ENCODE results near the gene ALCAM. TPM values are rescaled to one million over a fixed set of nuclear protein-coding genes. Genes with fewer than 3 reads are reported as not detected.

Gene ALCAM
- total RNA-seq, 1 donor from 2014 or later, result 67.6 TPM

DNA sequence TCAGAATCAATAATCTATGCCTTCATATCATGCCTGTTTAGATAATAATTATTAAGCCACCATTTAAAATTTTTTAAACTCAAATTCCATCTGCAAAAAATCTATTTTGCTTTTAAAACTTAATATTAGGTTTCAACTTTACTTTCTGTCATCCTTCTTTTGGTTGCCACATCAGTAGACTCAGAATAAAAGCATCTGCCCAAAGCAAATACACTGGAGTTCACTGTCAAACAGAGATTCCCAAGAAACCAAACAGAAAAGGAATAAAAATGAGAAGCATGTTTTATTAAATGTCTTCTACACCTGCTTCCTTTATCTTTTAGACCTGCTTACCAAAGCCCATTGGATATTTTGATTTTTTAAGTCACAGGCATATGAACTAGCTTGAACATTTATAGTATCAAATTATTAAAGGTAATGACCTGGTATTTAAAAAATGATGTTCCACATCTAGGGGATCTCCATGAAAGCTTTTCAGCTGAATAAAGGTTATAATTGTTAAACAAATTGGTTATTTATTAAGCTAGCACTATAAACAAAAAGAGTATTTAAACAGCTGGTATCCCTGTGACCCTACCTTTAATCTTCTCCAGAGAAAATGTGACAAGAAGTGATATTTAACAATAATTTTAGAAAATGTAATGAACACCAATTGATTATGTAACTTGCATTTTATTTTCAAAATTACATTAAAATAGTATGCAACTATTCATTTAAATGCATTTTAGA lies 62.5 kb downstream of the ALCAM start:
- no peak for DNase-seq (ENCODE audit: low spot score)

DNA sequence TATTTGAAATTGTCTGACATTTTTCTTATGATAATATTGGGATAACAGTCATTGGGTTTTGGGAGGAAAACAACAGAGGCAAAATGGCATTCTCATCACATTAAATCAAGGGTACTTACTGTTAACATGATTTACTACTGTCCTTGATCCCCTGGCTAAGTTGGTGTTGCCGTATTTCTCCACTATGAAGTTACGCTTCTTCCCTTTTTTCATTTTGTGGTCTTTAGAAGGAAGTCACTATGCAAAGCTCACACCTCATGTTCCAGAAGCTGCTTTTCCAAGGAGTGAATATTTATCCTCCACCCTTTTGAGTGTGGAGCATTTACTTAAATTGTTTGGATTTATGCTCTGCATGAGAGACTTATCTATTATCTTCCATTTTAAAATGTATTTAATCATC lies 63.7 kb downstream of the ALCAM start:
- no peak for DNase-seq (ENCODE audit: low spot score)

DNA sequence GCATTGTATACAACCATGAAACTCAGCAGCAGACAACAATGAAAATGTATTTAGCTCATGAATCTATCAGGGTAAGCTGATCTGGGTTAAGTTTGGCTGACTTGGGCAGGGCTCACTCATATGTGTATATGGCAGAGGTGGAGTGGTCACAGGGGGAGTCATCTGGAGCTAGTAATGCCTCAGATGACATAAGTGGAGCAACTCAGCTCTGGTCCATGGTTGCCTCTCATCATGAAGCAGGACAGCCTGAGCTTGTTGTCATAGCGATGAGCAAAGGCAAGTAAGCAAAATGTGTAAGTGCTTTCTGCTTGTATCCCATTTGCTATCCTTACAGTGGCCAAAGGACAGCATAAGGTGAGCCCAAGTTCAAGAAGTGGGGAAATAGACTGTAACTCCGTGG lies 64.5 kb downstream of the ALCAM start:
- DNase-seq (ENCODE audit: low spot score), result no peak

DNA sequence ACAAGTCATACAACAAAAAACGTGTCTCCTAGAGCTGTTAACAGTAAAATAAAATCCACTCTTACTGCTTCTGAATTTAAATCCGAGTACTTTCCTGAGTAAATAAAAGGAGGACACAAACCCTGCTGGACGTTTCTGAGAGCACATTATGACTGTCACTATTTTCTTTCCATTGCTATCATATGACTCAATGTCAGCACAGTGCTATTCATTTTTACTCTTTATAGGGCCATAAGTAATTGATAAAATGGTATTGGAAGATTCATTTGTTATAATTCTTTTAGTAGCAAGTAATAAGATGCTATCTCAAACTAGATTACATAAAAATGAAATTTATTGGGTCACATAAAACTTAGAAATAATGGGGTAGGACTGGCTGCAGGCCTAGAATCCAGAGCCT lies 68.6 kb downstream of the ALCAM start:
- no peak for DNase-seq (ENCODE audit: low spot score)

DNA sequence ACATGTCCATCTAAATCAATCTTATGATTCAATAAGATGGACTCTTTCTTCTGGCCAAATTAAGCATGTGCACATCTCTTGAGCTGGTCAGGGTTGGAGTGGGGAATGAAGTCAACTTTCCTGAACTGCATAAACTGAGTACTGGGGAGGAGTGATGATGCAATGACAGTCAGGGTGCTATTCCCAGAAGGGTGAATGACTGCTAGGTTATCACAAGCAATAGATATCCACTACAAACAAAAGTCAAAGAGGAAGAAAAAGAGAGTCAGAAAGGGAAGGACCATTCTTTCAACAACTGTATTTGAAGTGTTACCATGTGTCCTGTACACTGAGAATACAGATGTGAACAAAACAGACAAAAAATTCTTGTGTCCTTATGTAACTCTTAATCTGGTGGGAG lies 70.0 kb downstream of the ALCAM start:
- DNase-seq (ENCODE audit: low spot score), result no peak

DNA sequence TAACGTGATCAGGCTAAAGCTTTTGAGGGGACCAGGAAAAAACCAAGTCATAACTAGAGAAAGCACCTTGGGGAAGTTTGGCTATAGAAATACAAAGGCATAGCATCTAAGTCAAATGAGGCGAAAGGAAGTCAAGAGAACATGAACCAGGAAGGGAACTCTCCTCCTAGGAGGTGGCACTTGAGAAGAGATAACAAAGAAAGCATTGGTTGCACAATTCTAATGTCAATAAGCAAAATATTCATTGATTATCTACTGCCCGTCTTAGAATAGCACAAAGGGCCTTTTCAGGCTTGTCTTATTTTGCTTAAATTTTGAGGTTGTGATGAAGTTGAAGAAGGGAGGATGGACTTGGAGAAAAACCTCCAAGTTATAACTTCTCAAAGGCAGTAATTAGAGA lies 73.4 kb downstream of the ALCAM start:
- no peak for DNase-seq (ENCODE audit: low spot score)

DNA sequence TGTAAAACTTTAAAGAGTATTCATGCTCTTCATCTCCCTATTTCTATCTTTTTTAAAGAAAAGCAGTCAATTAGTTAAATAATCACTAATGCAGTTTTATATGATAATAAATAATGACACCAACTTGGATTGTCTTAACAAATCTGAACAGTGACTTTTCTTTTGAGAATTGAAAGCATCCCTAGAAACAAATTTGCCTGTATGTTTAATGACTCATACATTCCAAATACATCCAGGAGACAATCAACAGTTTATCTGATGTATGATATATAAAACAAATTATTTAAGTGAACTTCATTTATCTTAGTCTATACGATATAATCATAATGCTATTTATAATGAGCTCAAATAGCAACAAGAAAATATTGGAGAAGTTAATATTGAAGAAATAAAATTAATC lies 78.0 kb downstream of the ALCAM start:
- no peak for DNase-seq (ENCODE audit: low spot score)

DNA sequence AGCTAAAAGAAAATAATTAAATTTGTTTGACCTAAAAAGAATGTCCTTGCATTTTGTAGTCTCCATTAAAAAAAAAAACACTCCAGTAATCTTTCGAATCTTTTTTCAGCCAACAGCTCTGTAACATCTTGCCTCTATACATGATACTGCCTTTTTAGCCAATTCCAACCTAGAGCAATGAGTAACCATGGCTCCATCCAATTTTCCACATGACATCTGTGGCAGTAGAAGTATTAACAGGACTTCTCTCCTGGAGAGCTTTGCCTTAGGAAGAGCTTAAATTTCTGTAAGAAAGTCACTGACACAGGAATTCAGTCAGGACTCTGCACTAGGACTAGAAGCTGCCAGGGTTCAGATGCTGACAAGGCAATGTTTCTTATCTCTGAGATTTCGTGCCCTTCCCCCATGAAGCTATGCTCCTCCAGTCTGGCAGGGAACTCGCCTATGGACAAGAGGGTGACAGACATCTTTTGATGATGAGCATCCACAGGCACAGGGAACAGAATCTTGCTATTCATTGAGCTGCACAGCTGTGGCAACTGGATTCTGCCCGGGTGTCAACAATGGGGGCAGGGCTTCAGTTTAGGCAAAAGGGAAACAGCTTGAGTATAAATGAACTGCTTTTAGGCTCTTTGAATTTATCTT lies 81.8 kb downstream of the ALCAM start:
- no peak for DNase-seq (ENCODE audit: low spot score)

DNA sequence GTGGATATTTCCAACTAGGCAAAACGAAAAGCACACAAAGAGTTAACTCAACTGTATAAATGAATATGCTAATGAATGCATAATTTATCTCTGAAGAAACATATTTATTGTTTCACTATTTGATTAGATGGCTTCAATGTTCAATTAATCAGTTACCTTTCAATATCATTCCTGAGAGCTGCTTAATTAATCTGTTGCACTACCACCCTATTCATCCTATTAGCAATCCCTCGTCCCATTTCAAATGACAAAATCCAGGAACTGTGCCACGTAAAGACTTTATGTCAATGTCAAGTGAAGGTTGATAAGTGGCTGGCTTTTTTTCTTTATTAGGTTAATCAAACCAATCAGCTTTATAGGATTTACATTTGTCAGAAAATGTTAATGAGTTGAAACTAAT lies 82.7 kb downstream of the ALCAM start:
- no peak for DNase-seq (ENCODE audit: low spot score)

DNA sequence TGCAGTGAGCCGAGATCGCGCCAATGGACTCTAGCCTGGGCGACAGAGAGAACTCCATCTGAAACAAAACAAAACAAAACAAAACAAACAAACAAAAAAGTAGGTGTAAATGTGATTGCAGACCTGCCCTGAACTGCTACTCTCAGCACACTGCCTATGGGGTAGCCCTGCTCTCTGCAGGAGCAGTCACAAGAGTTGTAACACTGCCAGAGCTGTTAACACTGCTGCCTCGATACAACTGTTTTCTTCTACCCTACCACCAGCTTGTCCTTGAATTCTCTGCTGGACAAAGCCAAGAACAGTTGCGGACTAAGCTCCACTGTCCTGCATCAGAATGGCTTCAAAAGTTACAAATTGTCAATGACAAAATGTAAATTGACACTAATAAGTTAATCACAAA lies 89.3 kb downstream of the ALCAM start:
- DNase-seq (ENCODE audit: low spot score), result no peak

DNA sequence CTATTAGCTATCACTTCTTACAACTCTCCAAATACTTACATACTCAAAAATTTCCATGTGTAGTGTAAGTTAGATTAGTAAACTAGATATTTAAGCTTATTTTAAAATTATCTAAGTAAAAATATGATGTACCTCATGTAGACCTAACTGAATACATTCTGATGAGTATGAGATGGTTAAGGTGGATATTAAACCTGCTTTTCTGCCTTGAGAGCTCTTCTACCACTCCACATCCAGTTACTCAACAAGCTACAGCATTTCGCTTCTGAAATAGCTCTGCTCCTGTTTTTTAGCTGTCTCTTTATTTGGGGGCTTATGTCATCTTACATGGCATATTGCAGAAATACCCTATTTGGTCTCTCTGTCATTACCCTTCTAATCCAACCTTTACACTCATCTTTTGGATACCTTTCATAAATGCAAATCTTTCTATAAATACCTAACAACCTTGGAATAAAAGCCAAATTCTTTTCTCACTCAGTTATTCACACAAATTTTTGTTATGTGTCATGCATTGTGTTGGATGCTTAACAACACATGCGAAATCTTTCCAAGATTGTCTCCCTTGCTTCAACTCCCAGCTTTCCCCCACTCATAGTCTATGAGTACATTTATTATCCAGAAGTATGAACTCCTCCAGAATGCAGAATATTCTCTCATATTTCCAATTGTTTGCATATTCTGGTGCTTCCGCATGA lies 92.0 kb downstream of the ALCAM start:
- no peak for DNase-seq (ENCODE audit: low spot score)

DNA sequence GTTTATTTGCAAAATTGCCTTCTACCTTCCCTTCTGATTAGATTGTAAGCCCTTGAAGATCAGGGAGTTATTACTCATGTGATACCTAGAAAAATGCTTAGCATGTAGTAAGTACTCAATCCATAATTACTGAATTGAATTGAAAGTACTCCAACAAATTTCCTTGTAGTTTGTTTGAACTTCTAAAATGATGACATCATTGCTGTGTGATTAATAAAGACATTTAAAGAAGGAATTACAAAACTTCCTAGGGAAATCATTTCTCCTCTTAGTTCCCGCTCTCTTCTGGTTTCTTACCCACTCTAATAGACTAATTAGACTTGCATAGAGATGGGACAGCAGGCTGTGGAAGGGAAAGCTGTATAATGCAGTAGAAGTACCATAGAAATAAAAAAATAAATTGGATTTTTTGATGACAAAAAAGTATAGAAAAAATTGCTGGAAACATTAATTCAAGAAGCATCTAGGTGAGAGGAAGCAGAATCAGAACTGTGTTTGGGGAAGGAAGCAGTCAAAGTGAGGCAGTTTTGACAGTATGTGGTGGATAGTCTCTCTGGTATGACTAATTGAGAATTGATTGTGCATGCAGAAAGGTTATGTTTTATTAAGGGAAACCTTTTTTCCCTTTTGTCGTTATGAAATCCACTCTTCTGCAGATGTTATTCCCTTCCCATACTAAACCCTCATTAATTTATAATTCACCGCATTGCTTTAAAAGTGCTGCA lies 93.0 kb downstream of the ALCAM start:
- DNase-seq (ENCODE audit: low spot score), result no peak

DNA sequence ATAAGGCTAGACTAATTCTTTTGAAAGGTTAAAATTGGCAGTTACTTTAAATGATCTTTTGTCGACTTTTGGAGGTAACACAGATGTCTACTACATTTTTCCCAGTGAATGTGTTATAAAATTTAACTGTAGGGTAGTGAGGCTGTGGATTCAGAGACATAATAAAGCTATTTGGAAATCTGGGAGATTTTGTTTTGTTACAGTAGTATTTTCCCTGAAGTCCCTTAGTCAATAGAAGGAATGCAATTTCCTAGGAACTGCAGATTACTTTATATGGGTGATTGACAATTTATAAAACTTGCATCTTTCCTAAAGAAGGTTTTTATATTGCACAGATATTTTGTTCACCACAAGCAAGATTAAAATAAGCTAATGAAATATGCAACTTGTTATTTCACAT lies 96.9 kb downstream of the ALCAM start:
- DNase-seq (ENCODE audit: low spot score), result no peak

DNA sequence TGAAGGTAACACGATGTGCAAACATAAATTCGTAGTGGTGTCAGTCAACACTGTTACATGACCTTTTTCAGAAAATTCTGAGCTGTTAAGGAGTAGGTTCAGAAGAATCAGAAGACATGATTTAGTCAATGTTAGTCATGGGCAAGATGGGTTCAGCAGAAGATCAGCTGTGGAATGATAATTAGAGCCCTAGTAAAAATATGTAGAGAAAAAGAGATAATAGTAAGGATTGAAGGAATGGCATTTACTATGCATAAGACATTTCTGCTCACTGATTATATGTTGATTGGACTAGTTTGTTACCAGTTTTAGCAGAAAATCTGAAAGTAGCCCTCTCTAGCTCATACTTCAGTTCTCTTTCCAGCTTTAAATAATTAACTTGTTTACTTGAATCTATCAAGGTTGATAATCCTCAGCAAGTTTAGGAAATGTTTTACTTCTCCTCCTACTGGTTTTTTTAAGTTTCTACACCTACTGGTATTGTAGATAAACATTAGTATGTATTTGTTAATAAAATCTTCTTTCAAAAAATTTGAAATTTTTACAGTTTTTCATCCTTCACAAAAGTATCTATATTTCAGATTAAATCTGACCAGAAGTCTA lies 98.6 kb downstream of the ALCAM start:
- DNase-seq (ENCODE audit: low spot score), result no peak

DNA sequence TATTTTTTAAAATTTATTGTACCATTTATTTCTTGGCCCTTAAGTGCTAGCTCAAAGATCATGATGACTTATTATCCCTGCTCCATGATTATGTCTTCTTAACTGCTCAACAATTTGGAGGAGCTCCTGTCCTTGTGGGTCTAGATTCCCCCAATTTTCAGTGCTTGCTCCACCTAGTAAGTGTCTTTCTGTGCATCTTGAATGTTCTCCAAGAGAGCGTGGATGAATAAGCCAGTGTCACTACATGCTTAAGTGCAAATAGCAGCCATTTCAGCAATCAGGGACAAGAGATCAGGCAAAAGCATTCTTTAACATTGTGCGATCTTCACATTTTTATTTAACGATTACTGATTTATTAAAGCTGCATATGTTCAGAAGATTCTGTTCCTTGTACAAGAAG lies 99.4 kb downstream of the ALCAM start:
- no peak for DNase-seq (ENCODE audit: low spot score)

DNA sequence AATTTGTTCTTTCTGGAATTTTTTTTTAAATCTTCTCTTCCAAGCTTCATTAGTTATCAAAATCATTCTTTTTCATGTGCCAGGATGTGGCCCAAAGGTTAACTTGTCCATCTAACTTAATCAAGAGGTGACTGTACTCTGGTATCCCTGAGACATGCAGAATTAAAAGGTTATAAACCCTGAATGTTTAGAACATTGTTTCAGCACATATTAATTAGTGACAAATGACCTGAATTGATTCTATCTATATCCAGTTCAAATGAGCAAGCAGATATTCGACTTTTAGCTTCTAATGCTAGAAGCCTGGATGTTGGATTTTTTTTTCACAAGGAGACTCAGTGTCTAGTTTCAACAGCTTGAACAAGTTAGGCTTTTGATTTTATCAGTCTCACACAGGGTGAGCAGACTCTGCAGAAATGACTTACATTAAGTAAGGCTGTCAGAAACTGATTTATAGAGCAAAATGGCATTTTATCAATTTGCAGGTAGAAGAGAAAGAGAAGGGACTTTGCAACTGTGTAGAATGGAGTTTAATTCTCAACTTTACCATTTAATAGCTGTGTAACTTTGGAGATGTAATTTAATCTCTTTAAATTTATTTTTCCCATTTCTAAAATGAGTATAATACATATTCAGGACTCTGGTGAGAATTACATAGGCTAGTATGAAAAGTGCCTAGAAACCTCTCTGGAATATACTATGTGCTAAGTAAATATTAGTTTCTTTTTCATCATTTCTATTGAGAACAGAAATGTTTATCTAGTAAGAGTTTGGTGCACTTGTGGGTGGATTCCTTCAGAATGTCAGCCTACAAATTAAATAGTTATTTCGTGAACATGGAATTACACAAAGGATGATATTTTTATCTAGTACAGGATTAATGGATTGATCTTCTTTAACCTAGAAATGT lies 100.0 kb downstream of the ALCAM start:
- no peak for DNase-seq (ENCODE audit: low spot score)

DNA sequence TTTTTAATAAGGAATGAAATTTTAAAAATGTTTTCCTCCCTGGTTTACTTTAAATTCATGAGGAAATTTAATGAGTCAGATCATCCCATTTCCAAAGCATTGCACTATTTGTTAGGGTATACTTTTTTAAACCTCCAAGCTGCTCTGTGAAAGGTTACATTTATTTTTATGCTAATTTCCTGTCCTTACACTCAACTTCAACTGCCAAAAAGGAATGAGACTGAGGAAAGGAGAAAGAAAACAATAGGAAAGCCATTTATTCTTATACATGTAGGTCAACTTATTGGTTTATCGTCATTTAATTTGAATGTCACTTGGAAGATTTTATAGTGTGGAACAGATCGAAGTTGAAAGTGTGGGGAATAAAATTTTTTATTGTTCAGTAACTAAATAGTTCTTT lies 104.1 kb downstream of the ALCAM start:
- DNase-seq (ENCODE audit: low spot score), result no peak

DNA sequence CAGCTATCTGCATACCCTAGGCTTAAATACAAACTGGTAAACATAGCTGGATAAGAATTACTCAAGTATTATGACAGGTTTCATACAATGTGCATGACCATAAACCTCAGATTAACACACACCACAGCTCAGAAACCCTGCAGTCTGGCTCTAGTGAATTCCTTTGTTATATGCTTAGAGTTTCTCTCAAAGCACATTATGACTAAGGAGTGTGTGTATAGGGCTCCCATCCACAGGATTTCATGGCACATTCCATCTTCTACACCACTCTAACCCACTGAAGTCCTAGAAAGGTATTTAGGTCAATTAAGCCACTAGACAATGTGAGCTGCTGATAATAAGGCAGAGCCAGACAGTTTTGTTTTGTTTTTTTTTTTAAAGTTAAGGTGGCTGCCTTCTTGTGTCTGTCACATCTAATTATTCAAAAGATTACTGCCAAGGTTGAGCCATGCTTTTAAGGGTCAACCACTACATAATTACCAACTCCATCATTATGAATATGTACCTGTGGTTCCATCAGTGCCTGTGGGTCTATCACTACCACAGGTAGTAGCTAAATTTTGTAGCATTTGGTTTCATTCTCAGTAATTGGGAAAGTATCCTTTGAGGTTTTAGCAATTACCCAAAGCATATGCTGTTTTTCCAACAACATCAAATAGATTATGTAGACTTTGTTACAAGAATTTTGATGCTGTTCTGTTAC lies 107.0 kb downstream of the ALCAM start:
- no peak for DNase-seq (ENCODE audit: low spot score)

DNA sequence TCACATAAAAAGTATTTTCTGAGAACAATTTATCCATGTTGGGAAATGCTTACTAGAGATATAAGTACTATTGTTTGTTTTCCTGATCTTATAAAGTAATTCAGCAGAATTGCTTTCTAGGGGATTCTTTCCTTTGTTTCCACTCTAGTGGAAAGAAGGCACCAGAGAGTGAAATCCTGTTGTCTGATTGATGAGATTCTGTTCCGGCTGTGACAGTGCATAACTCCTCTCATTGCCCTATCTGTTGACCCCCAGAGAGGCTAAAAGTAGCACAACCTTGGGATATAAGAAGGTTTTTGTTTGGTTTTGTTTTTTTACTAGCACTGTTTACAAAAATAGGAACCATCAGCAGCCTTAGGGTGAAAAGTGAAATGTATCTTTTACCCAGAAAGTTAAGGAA lies 114.1 kb downstream of the ALCAM start:
- DNase-seq (ENCODE audit: low spot score), result no peak

DNA sequence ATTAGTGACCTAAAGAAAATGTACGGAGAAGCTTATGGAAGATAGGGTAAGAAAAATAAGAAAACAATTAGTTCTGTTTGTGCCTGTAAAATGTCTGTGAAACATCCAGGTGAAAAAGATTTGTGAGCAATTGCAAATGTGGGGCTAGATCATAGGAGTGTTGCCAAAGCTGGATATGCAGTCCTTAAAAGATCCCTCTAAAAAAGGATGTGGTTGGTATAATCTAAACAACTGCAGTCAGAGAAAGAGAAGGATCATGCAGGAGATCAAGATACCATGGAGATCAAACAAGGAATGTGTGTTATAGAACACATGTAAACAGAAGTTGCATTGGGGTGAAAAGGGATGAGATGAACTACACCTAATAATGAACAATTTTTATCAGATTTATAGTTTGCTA lies 116.8 kb downstream of the ALCAM start:
- no peak for DNase-seq (ENCODE audit: low spot score)
